Ascending aorta (tissue), 2 donors: Measurements from ENCODE around the gene STK4. TPM values are rescaled to one million over a fixed set of nuclear protein-coding genes. Genes with fewer than 3 reads are reported as not detected.

ENCODE experiments used
- DNase-seq, 2 donors: peaks; one replicate each; pipeline ENCODE4 v3.0.0-alpha.2; 2019; ENCODE audit warnings: low spot score in 2 of 2
- H3K27ac ChIP-seq, 2 donors: fragments of 200-600 bp; sonication (generic); one replicate each; pipeline ENCODE4 v1.5.1; 2016 to 2017; ENCODE audit warnings: mild to moderate bottlenecking in 1 of 2
- H3K27me3 ChIP-seq: fragments of 200-600 bp; sonication (generic); one replicate; pipeline ENCODE4 v1.5.1; 2017
- H3K36me3 ChIP-seq, 2 donors: fragments of 200-600 bp; sonication (generic); one replicate each; pipeline ENCODE4 v1.5.1; 2016
- H3K4me1 ChIP-seq, 2 donors: fragments of 200-600 bp; sonication (generic); one replicate each; pipeline ENCODE4 v1.5.1; 2016 to 2017; ENCODE audit warnings: mild to moderate bottlenecking in 1 of 2
- H3K4me3 ChIP-seq, 2 donors: fragments of 200-600 bp; sonication (generic); one replicate each; pipeline ENCODE4 v1.5.1; 2016 to 2017; ENCODE audit warnings: mild to moderate bottlenecking in 1 of 2
- H3K9me3 ChIP-seq, 2 donors: fragments of 200-600 bp; sonication (generic); one replicate each; pipeline ENCODE4 v1.5.1; 2016
- CTCF ChIP-seq, 3 experiments: fragments of 200-600 bp in 2 of 3; fragments of 450-650 bp in 1 of 3; sonication (generic) in 2 of 3; IDR thresholded peaks; one replicate each; pipeline ENCODE4 v1.5.1; 2016 to 2019; ENCODE audit warnings: antibody characterized with exemption in 3 of 3, mild to moderate bottlenecking in 1 of 3, moderate library complexity in 1 of 3
- intact Hi-C: fragments of 100-400 bp; cut with DNase I; formaldehyde crosslinking; loops from one replicate; pipeline ENCODE4 v1.15.1; 2023
- total RNA-seq: library from RNA; depleted of rRNA; stranded (reverse); fragments of >200 nt; gene quantifications from one replicate; pipeline ENCODE4 v1.1.0, GENCODE V29; 2016

Gene STK4
- total RNA-seq, 1 donor from 2014 or later = 20.6 TPM

- H3K4me1 ChIP-seq = no peaks in the 10 kb centered on the region
- no peak for TF ChIP-seq CTCF (IDR thresholded peaks at IDR 0.05)
- H3K27ac ChIP-seq = no peak overlapping the region
- H3K36me3 ChIP-seq = peaks cover 10 to 15% of the 10 kb centered on the region in 2 donors
- no peaks in the 10 kb centered on the region for H3K27me3 ChIP-seq
- DNase-seq = no peak
- H3K4me3 ChIP-seq = no peak overlapping the region
- intact Hi-C loops = no loop called here
- no peaks in the 10 kb centered on the region for H3K9me3 ChIP-seq
These were observed 44.9 kb upstream of the STK4 start for GRCh38 chr20:44921447-44921846.

- Histone ChIP-seq H3K27me3 (no peaks in the 10 kb centered on the region), H3K4me3 (no peak overlapping the region), H3K36me3 (peaks cover 6 to 15% of the 10 kb centered on the region in 2 donors), H3K9me3 (no peaks in the 10 kb centered on the region), H3K4me1 (no peaks in the 10 kb centered on the region), H3K27ac (no peak overlapping the region)
- no peak for TF ChIP-seq CTCF (IDR thresholded peaks at IDR 0.05)
- intact Hi-C loops = no loop called here
- no peak for DNase-seq
These were observed 41.8 kb upstream of the STK4 start for GRCh38 chr20:44924541-44924940.

- intact Hi-C loops = no loop called here
- no peak overlapping the region for H3K4me3 ChIP-seq
- TF ChIP-seq CTCF (IDR thresholded peaks at IDR 0.05) = no peak
- no peaks in the 10 kb centered on the region for H3K27me3 ChIP-seq
- no peak overlapping the region for H3K27ac ChIP-seq
- H3K4me1 ChIP-seq = no peaks in the 10 kb centered on the region
- no peak for DNase-seq
- H3K9me3 ChIP-seq = no peaks in the 10 kb centered on the region
- peaks cover 0 to 10% of the 10 kb centered on the region in 2 donors for H3K36me3 ChIP-seq
These were observed 37.7 kb upstream of the STK4 start for GRCh38 chr20:44928595-44928994.

- H3K27ac ChIP-seq = no peak overlapping the region
- no peak for DNase-seq
- H3K27me3 ChIP-seq = no peaks in the 10 kb centered on the region
- TF ChIP-seq CTCF (IDR thresholded peaks at IDR 0.05) = no peak
- H3K9me3 ChIP-seq = no peaks in the 10 kb centered on the region
- H3K4me1 ChIP-seq = no peaks in the 10 kb centered on the region
- no peak overlapping the region for H3K4me3 ChIP-seq
- intact Hi-C loops = no loop called here
- peaks cover 0 to 4% of the 10 kb centered on the region in 2 donors for H3K36me3 ChIP-seq
These were observed 35.7 kb upstream of the STK4 start for GRCh38 chr20:44930517-44931168.

GRCh38 chr20:44931911-44932310 is 34.4 kb upstream of the STK4 start:
- intact Hi-C loops = no loop called here
- no peak for TF ChIP-seq CTCF (IDR thresholded peaks at IDR 0.05)
- Histone ChIP-seq H3K4me1 (no peaks in the 10 kb centered on the region), H3K4me3 (no peak overlapping the region), H3K9me3 (no peaks in the 10 kb centered on the region), H3K27ac (no peak overlapping the region), H3K27me3 (no peaks in the 10 kb centered on the region), H3K36me3 (peaks cover 0 to 12% of the 10 kb centered on the region in 2 donors)
- DNase-seq = no peak

GRCh38 chr20:44932916-44933315 is 33.4 kb upstream of the STK4 start:
- intact Hi-C loops = no loop called here
- no peaks in the 10 kb centered on the region for H3K4me1 ChIP-seq
- TF ChIP-seq CTCF (IDR thresholded peaks at IDR 0.05) = no peak
- H3K27ac ChIP-seq = no peak overlapping the region
- H3K36me3 ChIP-seq = peaks cover 0 to 15% of the 10 kb centered on the region in 2 donors
- H3K27me3 ChIP-seq = no peaks in the 10 kb centered on the region
- H3K4me3 ChIP-seq = no peak overlapping the region
- no peak for DNase-seq
- no peaks in the 10 kb centered on the region for H3K9me3 ChIP-seq
